ENCODE results near the gene USF1. TPM values are rescaled to one million over a fixed set of nuclear protein-coding genes. Genes with fewer than 3 reads are reported as not detected.

USF1 gene
- total RNA-seq, 6 experiments from 2014 or later, result 25.5 to 34.3 (median 28.1) TPM

DNA sequence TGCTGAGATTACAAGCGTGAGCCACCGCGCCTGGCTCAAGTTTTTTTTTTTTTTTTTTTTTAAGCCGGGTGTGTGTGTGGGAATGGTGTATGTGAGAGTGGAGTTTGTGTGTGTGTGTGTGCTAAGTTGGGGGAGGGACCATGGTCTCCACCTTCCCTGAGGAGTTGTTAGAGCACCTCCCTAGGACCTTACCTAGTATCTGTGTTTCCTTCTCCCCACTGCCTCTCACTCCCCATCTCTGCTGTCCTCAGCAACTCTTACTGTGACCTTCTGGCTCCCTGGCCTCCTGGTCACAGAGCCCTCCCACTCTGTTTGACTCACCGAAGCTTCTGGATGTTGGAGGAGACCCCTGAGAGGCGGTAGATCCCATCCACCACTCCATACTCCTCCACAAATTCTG lies 13.5 kb upstream of the USF1 start:
- no peak for TF ChIP-seq POLR2A (IDR thresholded peaks at IDR 0.05)
- TF ChIP-seq, protein P1, sequence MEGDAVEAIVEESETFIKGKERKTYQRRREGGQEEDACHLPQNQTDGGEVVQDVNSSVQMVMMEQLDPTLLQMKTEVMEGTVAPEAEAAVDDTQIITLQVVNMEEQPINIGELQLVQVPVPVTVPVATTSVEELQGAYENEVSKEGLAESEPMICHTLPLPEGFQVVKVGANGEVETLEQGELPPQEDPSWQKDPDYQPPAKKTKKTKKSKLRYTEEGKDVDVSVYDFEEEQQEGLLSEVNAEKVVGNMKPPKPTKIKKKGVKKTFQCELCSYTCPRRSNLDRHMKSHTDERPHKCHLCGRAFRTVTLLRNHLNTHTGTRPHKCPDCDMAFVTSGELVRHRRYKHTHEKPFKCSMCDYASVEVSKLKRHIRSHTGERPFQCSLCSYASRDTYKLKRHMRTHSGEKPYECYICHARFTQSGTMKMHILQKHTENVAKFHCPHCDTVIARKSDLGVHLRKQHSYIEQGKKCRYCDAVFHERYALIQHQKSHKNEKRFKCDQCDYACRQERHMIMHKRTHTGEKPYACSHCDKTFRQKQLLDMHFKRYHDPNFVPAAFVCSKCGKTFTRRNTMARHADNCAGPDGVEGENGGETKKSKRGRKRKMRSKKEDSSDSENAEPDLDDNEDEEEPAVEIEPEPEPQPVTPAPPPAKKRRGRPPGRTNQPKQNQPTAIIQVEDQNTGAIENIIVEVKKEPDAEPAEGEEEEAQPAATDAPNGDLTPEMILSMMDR (IDR thresholded peaks at IDR 0.05), result no peak
- ATAC-seq, result no peak
- Histone ChIP-seq H3K9me3 (no peaks in the 10 kb centered on the region), H3K27me3 (no peaks in the 10 kb centered on the region), H3K27ac (no peak overlapping the region), H3K4me1 (no peaks in the 10 kb centered on the region), H3K36me3 (no peaks in the 10 kb centered on the region), H3K4me3 (no peak overlapping the region)
- no peak for DNase-seq
- intact Hi-C loops (cut with DNase I), result no loop called here
- WGBS (ENCODE audit: insufficient coverage, low coverage, low lambda C conversion rate, missing lambda C conversion rate), result 77% methylated on average over 6 of the region's 6 CpGs

- intact Hi-C loops (cut with DNase I), result no loop called here
- Histone ChIP-seq H3K9me3 (no peaks in the 10 kb centered on the region), H3K27me3 (no peaks in the 10 kb centered on the region), H3K27ac (no peak overlapping the region), H3K4me1 (no peaks in the 10 kb centered on the region), H3K4me3 (no peak overlapping the region), H3K36me3 (no peaks in the 10 kb centered on the region)
- TF ChIP-seq, protein P1 (IDR thresholded peaks at IDR 0.05), result peak in 1 of 4 donors; percentile 17
- no peak for TF ChIP-seq POLR2A (IDR thresholded peaks at IDR 0.05)
- DNase-seq (no peak), ATAC-seq (no peak)
- WGBS (ENCODE audit: insufficient coverage, low coverage, low lambda C conversion rate, missing lambda C conversion rate), result 65% methylated on average over 2 of the region's 7 CpGs
These were observed 9.0 kb upstream of the USF1 start for GRCh38 chr1:161054805-161055204.

DNA sequence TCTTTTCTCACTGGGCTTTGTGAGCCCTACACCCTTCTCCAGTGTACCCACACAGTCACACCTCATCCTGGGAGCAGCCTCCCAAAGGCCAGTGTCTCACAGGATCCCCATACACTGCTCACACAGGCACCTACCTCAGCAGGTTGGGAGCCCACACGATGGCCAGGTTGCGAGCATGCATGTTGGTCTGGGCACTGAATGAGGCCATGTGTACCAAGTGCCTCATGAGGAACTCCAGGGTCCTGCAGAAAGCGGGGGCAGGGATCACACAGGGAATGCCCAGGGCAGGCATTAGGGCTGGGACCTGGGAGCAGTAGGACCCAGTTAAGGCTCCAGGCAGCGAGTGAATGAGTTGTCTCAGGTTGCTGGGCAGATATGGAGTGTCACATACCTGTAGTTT lies 8.5 kb upstream of the USF1 start:
- ATAC-seq, result no peak
- no peaks in the 10 kb centered on the region for H3K27me3 ChIP-seq
- DNase-seq, result no peak
- H3K4me3 ChIP-seq, result no peak overlapping the region
- no peak for TF ChIP-seq POLR2A (IDR thresholded peaks at IDR 0.05)
- TF ChIP-seq, protein P1 (IDR thresholded peaks at IDR 0.05), result no peak
- H3K9me3 ChIP-seq, result no peaks in the 10 kb centered on the region
- no peak overlapping the region for H3K27ac ChIP-seq
- WGBS (ENCODE audit: insufficient coverage, low coverage, low lambda C conversion rate, missing lambda C conversion rate), result 88% methylated on average over 2 of the region's 4 CpGs
- H3K4me1 ChIP-seq, result no peaks in the 10 kb centered on the region
- H3K36me3 ChIP-seq, result no peaks in the 10 kb centered on the region
- intact Hi-C loops (cut with DNase I), result no loop called here

- Histone ChIP-seq H3K4me1 (no peaks in the 10 kb centered on the region), H3K27ac (no peak overlapping the region), H3K4me3 (no peak overlapping the region), H3K27me3 (no peaks in the 10 kb centered on the region), H3K36me3 (no peaks in the 10 kb centered on the region), H3K9me3 (no peaks in the 10 kb centered on the region)
- no CpG with 5 or more reads among the region's 3 CpGs for WGBS (ENCODE audit: insufficient coverage, low coverage, low lambda C conversion rate, missing lambda C conversion rate)
- intact Hi-C loops (cut with DNase I), result no loop called here
- no peak for TF ChIP-seq POLR2A (IDR thresholded peaks at IDR 0.05)
- TF ChIP-seq, protein P1 (IDR thresholded peaks at IDR 0.05), result no peak
- ATAC-seq (no peak), DNase-seq (no peak)
These were observed 7.1 kb upstream of the USF1 start for GRCh38 chr1:161052899-161053298.

DNA sequence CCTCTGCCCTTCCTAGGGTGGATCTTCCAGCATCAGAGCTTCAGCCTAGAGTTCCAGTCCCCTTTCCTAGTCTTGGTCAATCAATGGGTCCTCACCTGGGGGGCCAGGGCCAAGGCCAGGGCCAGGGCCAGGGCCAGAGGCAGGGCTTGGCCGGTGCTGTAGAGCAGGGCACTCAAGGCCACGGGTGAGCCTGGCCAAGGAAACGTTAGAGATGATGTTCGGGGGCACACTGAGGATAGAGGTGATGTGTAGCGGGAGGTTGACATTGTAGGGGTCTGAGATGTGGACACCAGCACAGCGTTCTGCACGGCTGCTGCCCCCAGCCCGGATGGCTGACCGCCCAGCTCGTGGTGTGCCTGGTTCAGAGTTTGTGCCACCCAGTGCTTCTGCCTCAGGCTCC lies 5.4 kb upstream of the USF1 start:
- Histone ChIP-seq H3K4me3 (no peak overlapping the region), H3K9me3 (no peaks in the 10 kb centered on the region), H3K4me1 (peaks cover 0 to 3% (median 0%) of the 10 kb centered on the region in 4 donors), H3K27ac (no peak overlapping the region), H3K27me3 (no peaks in the 10 kb centered on the region), H3K36me3 (no peaks in the 10 kb centered on the region)
- DNase-seq (no peak), ATAC-seq (no peak)
- intact Hi-C loops (cut with DNase I), result no loop called here
- TF ChIP-seq POLR2A (IDR thresholded peaks at IDR 0.05), result no peak
- TF ChIP-seq, protein P1 (IDR thresholded peaks at IDR 0.05), result no peak
- WGBS (ENCODE audit: insufficient coverage, low coverage, low lambda C conversion rate, missing lambda C conversion rate), result no CpG with 5 or more reads among the region's 10 CpGs

Data from right lobe of liver (tissue), 6 donors.